Fibroblast of lung (primary cell): ENCODE measurements around the gene KCNQ1OT1.

Experiments
- EZH2 ChIP-seq: IDR thresholded peaks from 2 replicates; pipeline ENCODE4 v1.5.1; 2012; ENCODE audit warnings: low read length, control low read depth, mild to moderate bottlenecking; ENCODE audit errors: missing control alignments
- TF ChIP-seq, protein P1 (sequence below), 2 donors: IDR thresholded peaks in 1 of 2; conservative IDR thresholded peaks in 1 of 2; 1 replicate in 1 of 2; 2 replicates in 1 of 2; pipeline ENCODE4 v1.5.1; 2011 to 2012; ENCODE audit warnings: low read length in 2 of 2, control low read depth in 1 of 2, inconsistent platforms in 1 of 2, low read depth in 1 of 2, mild to moderate bottlenecking in 1 of 2

DNA sequence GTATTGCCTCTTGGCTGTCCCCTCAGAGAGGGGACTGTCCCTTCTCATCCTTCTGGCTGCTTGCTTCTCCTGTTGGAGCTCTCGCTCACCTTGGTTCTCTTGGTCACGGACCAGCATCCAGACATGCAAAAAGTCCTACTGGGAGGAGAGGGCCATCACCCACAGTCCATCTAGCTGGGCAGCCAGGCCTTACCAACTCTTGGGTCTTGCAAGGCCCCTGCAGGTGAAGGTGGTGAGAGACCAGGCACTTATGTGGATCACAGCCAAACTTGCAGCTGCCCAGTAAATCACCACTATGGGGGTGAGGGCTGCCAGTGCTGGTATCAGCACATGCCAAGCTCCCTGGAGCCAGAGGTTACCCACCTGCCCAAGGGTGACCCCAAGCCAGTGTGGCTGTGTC lies 36.3 kb downstream of the KCNQ1OT1 start:
- TF ChIP-seq, protein P1, sequence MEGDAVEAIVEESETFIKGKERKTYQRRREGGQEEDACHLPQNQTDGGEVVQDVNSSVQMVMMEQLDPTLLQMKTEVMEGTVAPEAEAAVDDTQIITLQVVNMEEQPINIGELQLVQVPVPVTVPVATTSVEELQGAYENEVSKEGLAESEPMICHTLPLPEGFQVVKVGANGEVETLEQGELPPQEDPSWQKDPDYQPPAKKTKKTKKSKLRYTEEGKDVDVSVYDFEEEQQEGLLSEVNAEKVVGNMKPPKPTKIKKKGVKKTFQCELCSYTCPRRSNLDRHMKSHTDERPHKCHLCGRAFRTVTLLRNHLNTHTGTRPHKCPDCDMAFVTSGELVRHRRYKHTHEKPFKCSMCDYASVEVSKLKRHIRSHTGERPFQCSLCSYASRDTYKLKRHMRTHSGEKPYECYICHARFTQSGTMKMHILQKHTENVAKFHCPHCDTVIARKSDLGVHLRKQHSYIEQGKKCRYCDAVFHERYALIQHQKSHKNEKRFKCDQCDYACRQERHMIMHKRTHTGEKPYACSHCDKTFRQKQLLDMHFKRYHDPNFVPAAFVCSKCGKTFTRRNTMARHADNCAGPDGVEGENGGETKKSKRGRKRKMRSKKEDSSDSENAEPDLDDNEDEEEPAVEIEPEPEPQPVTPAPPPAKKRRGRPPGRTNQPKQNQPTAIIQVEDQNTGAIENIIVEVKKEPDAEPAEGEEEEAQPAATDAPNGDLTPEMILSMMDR (conservative IDR thresholded peaks at IDR 0.05 in 1 of 2, IDR thresholded peaks at IDR 0.05 in 1 of 2; ENCODE audit: low read depth in 1 of 2, low read length in 2 of 2) = no peak
- no peak for TF ChIP-seq EZH2
